OCI-LY1 (cell line): ENCODE measurements around the gene REX1BD.

ENCODE experiments used
- CTCF ChIP-seq: fragments of 200-600 bp; sonication (generic), shearing (Covaris generic); IDR thresholded peaks from 2 replicates; pipeline ENCODE4 v1.5.1; 2017; ENCODE audit warnings: mild to moderate bottlenecking, antibody characterized with exemption, low read length, moderate library complexity, mixed read lengths
- EZH2 ChIP-seq: fragments of 200-600 bp; sonication (generic), shearing (Covaris generic); IDR thresholded peaks from 2 replicates; pipeline ENCODE4 v1.8.0; 2017; ENCODE audit warnings: borderline replicate concordance, mixed run types, mild to moderate bottlenecking, antibody characterized with exemption, low read length, moderate library complexity, mixed read lengths

- TF ChIP-seq CTCF: no peak
- no peak for TF ChIP-seq EZH2
Measured at GRCh38 chr19:18577365-18577914, 11.2 kb upstream of the REX1BD start.
